Mesothelial cell of epicardium (in vitro differentiated cells): ENCODE measurements around the gene NCOR1. TPM values are rescaled to one million over a fixed set of nuclear protein-coding genes. Genes with fewer than 3 reads are reported as not detected.

Source experiments
- DNase-seq, 2 experiments: peaks; one replicate each; pipeline ENCODE4 v3.0.0; 2021; ENCODE audit warnings: low spot score in 2 of 2; ENCODE audit not compliant: unreplicated experiment in 2 of 2
- H3K27ac Mint-ChIP-seq: 2 replicates; pipeline ENCODE4 v1.8.0; 2021; ENCODE audit warnings: mixed read lengths
- H3K27me3 Mint-ChIP-seq: 2 replicates; pipeline ENCODE4 v1.8.0; 2021; ENCODE audit warnings: low read depth, mixed read lengths
- H3K36me3 Mint-ChIP-seq: 2 replicates; pipeline ENCODE4 v1.8.0; 2021; ENCODE audit warnings: mixed read lengths
- H3K4me1 Mint-ChIP-seq: 2 replicates; pipeline ENCODE4 v1.8.0; 2021; ENCODE audit warnings: mixed read lengths
- H3K4me3 Mint-ChIP-seq: 2 replicates; pipeline ENCODE4 v1.8.0; 2021; ENCODE audit warnings: mild to moderate bottlenecking, moderate library complexity, mixed read lengths
- H3K9me3 Mint-ChIP-seq: 2 replicates; pipeline ENCODE4 v1.8.0; 2021; ENCODE audit warnings: mixed read lengths
- CTCF ChIP-seq: fragments of 200-600 bp; sonication (generic); IDR thresholded peaks from one replicate; pipeline ENCODE4 v1.5.0; 2021; ENCODE audit warnings: antibody characterized with exemption; ENCODE audit not compliant: unreplicated experiment
- total RNA-seq: library from RNA; stranded (reverse); gene quantifications from 3 replicates; pipeline ENCODE4 v1.2.1, GENCODE V29; 2021

The NCOR1 gene
- total RNA-seq, 1 donor from 2014 or later, result 142 TPM

- H3K36me3 Mint-ChIP-seq, result peaks cover 5% of the 10 kb centered on the region
Observed at GRCh38 chr17:16254773-16255400, 39.6 kb upstream of the NCOR1 start.

GRCh38 chr17:16251556-16251955 lies 36.2 kb upstream of the NCOR1 start:
- Mint-ChIP-seq H3K36me3 (peaks cover 17% of the 10 kb centered on the region), H3K27me3 (no peaks in the 10 kb centered on the region), H3K9me3 (no peaks in the 10 kb centered on the region), H3K4me3 (no peak overlapping the region), H3K4me1 (peaks cover 17% of the 10 kb centered on the region), H3K27ac (no peak overlapping the region)
- no peak for DNase-seq
- no peak for TF ChIP-seq CTCF

More at GRCh38 chr17:16254773-16255400, 39.6 kb upstream of the NCOR1 start:
- TF ChIP-seq CTCF, result no peak
- Mint-ChIP-seq H3K27ac (peak overlapping the region; percentile 52), H3K4me1 (peaks cover 12% of the 10 kb centered on the region), H3K4me3 (no peak overlapping the region), H3K27me3 (no peaks in the 10 kb centered on the region), H3K9me3 (no peaks in the 10 kb centered on the region)
- no peak for DNase-seq

- Mint-ChIP-seq H3K36me3 (peaks cover 17% of the 10 kb centered on the region), H3K4me1 (peaks cover 17% of the 10 kb centered on the region), H3K27me3 (no peaks in the 10 kb centered on the region), H3K9me3 (no peaks in the 10 kb centered on the region), H3K4me3 (no peak overlapping the region), H3K27ac (no peak overlapping the region)
- no peak for DNase-seq
- TF ChIP-seq CTCF, result no peak
Observed at GRCh38 chr17:16251043-16251442, 35.7 kb upstream of the NCOR1 start.

- Mint-ChIP-seq H3K36me3 (peaks cover 17% of the 10 kb centered on the region), H3K27ac (no peak overlapping the region), H3K9me3 (no peaks in the 10 kb centered on the region), H3K4me3 (no peak overlapping the region), H3K27me3 (no peaks in the 10 kb centered on the region), H3K4me1 (peaks cover 14% of the 10 kb centered on the region)
- no peak for TF ChIP-seq CTCF
- no peak for DNase-seq
Observed at GRCh38 chr17:16250635-16251034, 35.3 kb upstream of the NCOR1 start.

- Mint-ChIP-seq H3K4me1 (peaks cover 14% of the 10 kb centered on the region), H3K4me3 (no peak overlapping the region), H3K27me3 (no peaks in the 10 kb centered on the region), H3K27ac (no peak overlapping the region), H3K36me3 (peaks cover 15% of the 10 kb centered on the region), H3K9me3 (no peaks in the 10 kb centered on the region)
- TF ChIP-seq CTCF, result no peak
- no peak for DNase-seq
Observed at GRCh38 chr17:16247586-16247984, 32.3 kb upstream of the NCOR1 start.
